WTC11 (cell line): ENCODE data around the gene BICC1.

Source experiments
- ATF1 ChIP-seq: sonication (generic); formaldehyde crosslinking; IDR thresholded peaks from 2 replicates; pipeline ENCODE4 v1.8.1; 2023; ENCODE audit warnings: mild to moderate bottlenecking, moderate library complexity, missing genetic modification reagents
- CBFB ChIP-seq: sonication (generic); formaldehyde crosslinking; IDR thresholded peaks from 2 replicates; pipeline ENCODE4 v1.8.1; 2022; ENCODE audit warnings: mild to moderate bottlenecking, low read depth, missing genetic modification reagents
- ETV6 ChIP-seq: sonication (generic); formaldehyde crosslinking; IDR thresholded peaks from 2 replicates; pipeline ENCODE4 v1.8.1; 2022; ENCODE audit warnings: mild to moderate bottlenecking, missing genetic modification reagents
- GABPB1 ChIP-seq: sonication (generic); formaldehyde crosslinking; IDR thresholded peaks from 2 replicates; pipeline ENCODE4 v1.8.1; 2023; ENCODE audit warnings: mild to moderate bottlenecking, missing genetic modification reagents
- JUN ChIP-seq: sonication (generic); formaldehyde crosslinking; IDR thresholded peaks from 2 replicates; pipeline ENCODE4 v1.8.0; 2023; ENCODE audit warnings: mild to moderate bottlenecking, missing genetic modification reagents
- NR3C1 ChIP-seq: sonication (generic); formaldehyde crosslinking; conservative IDR thresholded peaks from 2 replicates; pipeline ENCODE4 v1.8.1; 2023; ENCODE audit warnings: low read depth, mild to moderate bottlenecking, missing genetic modification reagents
- TF ChIP-seq, protein P1 (sequence below): fragments of 200-600 bp; IDR thresholded peaks from 2 replicates; pipeline ENCODE4 v1.8.0; 2022; ENCODE audit warnings: antibody characterized with exemption
- TF ChIP-seq, protein P2 (sequence below): sonication (generic); formaldehyde crosslinking; IDR thresholded peaks from 2 replicates; pipeline ENCODE4 v1.8.1; 2022; ENCODE audit warnings: mild to moderate bottlenecking, moderate library complexity, missing genetic modification reagents
- TF ChIP-seq, protein P3 (sequence below): sonication (generic); formaldehyde crosslinking; IDR thresholded peaks from 2 replicates; pipeline ENCODE4 v1.8.1; 2022; ENCODE audit warnings: low read depth, mild to moderate bottlenecking, moderate library complexity, missing genetic modification reagents, borderline replicate concordance
- TF ChIP-seq, protein P4 (sequence below): sonication (generic); formaldehyde crosslinking; IDR thresholded peaks from 2 replicates; pipeline ENCODE4 v1.8.0; 2023; ENCODE audit warnings: missing genetic modification reagents
- TF ChIP-seq, protein P5 (sequence below): sonication (generic); formaldehyde crosslinking; IDR thresholded peaks from 2 replicates; pipeline ENCODE4 v1.8.1; 2023; ENCODE audit warnings: mild to moderate bottlenecking, missing genetic modification reagents, moderate library complexity
- TF ChIP-seq, protein P6 (sequence below): sonication (generic); formaldehyde crosslinking; IDR thresholded peaks from 2 replicates; pipeline ENCODE4 v1.8.1; 2023; ENCODE audit warnings: mild to moderate bottlenecking, missing genetic modification reagents

DNA sequence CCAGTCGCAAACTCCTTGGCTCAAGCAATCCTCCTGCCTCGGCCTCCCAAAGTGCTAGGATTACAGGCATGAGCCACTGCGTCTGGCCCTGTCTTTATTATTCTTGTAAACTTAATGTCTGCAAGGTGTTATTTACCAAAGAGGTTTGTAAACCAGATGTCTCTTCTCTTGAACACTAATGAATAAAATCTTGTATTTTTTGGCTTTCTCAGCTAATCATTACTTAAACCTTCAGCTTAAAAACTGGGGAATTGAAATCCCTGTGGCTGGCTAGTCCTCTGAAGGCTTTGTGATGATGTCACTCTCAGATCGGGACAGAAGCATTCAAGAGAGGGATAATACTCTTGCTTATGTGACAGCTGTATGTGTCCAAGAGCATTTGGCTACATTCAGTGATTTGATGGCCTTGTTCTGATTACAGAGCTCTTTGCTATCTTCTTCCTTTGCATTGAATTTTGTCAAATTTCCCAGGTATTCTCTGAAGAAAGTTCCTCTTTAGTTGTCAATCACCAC lies 130.3 kb downstream of the BICC1 start:
- TF ChIP-seq, protein P1, sequence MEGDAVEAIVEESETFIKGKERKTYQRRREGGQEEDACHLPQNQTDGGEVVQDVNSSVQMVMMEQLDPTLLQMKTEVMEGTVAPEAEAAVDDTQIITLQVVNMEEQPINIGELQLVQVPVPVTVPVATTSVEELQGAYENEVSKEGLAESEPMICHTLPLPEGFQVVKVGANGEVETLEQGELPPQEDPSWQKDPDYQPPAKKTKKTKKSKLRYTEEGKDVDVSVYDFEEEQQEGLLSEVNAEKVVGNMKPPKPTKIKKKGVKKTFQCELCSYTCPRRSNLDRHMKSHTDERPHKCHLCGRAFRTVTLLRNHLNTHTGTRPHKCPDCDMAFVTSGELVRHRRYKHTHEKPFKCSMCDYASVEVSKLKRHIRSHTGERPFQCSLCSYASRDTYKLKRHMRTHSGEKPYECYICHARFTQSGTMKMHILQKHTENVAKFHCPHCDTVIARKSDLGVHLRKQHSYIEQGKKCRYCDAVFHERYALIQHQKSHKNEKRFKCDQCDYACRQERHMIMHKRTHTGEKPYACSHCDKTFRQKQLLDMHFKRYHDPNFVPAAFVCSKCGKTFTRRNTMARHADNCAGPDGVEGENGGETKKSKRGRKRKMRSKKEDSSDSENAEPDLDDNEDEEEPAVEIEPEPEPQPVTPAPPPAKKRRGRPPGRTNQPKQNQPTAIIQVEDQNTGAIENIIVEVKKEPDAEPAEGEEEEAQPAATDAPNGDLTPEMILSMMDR: no peak
- no peak for TF ChIP-seq GABPB1 (CRISPR knock-in tag)
- no peak for TF ChIP-seq CBFB (CRISPR knock-in tag)
- no peak for TF ChIP-seq JUN (CRISPR knock-in tag)
- TF ChIP-seq, protein P2, sequence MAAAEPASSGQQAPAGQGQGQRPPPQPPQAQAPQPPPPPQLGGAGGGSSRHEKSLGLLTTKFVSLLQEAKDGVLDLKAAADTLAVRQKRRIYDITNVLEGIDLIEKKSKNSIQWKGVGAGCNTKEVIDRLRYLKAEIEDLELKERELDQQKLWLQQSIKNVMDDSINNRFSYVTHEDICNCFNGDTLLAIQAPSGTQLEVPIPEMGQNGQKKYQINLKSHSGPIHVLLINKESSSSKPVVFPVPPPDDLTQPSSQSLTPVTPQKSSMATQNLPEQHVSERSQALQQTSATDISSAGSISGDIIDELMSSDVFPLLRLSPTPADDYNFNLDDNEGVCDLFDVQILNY (CRISPR knock-in tag): no peak
- TF ChIP-seq, protein P3, sequence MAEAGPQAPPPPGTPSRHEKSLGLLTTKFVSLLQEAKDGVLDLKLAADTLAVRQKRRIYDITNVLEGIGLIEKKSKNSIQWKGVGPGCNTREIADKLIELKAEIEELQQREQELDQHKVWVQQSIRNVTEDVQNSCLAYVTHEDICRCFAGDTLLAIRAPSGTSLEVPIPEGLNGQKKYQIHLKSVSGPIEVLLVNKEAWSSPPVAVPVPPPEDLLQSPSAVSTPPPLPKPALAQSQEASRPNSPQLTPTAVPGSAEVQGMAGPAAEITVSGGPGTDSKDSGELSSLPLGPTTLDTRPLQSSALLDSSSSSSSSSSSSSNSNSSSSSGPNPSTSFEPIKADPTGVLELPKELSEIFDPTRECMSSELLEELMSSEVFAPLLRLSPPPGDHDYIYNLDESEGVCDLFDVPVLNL (CRISPR knock-in tag): no peak
- TF ChIP-seq ETV6 (CRISPR knock-in tag): no peak
- TF ChIP-seq, protein P4, sequence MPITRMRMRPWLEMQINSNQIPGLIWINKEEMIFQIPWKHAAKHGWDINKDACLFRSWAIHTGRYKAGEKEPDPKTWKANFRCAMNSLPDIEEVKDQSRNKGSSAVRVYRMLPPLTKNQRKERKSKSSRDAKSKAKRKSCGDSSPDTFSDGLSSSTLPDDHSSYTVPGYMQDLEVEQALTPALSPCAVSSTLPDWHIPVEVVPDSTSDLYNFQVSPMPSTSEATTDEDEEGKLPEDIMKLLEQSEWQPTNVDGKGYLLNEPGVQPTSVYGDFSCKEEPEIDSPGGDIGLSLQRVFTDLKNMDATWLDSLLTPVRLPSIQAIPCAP: no peak
- TF ChIP-seq ATF1 (CRISPR knock-in tag): no peak
- TF ChIP-seq, protein P5, sequence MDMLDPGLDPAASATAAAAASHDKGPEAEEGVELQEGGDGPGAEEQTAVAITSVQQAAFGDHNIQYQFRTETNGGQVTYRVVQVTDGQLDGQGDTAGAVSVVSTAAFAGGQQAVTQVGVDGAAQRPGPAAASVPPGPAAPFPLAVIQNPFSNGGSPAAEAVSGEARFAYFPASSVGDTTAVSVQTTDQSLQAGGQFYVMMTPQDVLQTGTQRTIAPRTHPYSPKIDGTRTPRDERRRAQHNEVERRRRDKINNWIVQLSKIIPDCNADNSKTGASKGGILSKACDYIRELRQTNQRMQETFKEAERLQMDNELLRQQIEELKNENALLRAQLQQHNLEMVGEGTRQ (CRISPR knock-in tag): no peak
- TF ChIP-seq, protein P6, sequence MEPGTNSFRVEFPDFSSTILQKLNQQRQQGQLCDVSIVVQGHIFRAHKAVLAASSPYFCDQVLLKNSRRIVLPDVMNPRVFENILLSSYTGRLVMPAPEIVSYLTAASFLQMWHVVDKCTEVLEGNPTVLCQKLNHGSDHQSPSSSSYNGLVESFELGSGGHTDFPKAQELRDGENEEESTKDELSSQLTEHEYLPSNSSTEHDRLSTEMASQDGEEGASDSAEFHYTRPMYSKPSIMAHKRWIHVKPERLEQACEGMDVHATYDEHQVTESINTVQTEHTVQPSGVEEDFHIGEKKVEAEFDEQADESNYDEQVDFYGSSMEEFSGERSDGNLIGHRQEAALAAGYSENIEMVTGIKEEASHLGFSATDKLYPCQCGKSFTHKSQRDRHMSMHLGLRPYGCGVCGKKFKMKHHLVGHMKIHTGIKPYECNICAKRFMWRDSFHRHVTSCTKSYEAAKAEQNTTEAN (CRISPR knock-in tag): no peak
- no peak for TF ChIP-seq NR3C1 (CRISPR knock-in tag)
